IMR-90 (cell line): ENCODE measurements around the gene TEAD4. TPM values are rescaled to one million over a fixed set of nuclear protein-coding genes. Genes with fewer than 3 reads are reported as not detected.

Source experiments
- ATAC-seq: fragments of 200-7000 bp; cut with Tn5 transposase; 2 replicates; pipeline ENCODE4 v1.9.1; 2020; ENCODE audit warnings: low read depth, mild to moderate bottlenecking, moderate library complexity
- BruUV-seq: library from RNA; stranded (reverse); fragments of 400-500 nt; replicated peaks from 2 replicates; lab custom pipeline; 2021; lab: Mats Ljungman, UMichigan
- CTCF ChIA-PET: fragments of 300-600 bp; formaldehyde crosslinking; extraction: SDS; loops from one replicate; lab custom pipeline; 2021; ENCODE audit warnings: antibody characterized with exemption; lab: Yijun Ruan, JAX
- POLR2A ChIA-PET: fragments of 300-600 bp; sonication (Branson Sonifier 250); formaldehyde crosslinking; loops from one replicate; lab custom pipeline; 2022; ENCODE audit warnings: antibody characterized with exemption; ENCODE audit not compliant: unreplicated experiment; lab: Charles Lee
- DNase-seq: peaks from one replicate; pipeline ENCODE4 v3.0.0; 2013
- H2AFZ ChIP-seq: replicated peaks from 2 replicates; pipeline ENCODE3; 2013; ENCODE audit warnings: low read length, mild to moderate bottlenecking; ENCODE audit not compliant: poor library complexity
- H2AK5ac ChIP-seq: 2 replicates; pipeline ENCODE4 v1.6.1; 2013; ENCODE audit warnings: low read depth, low read length, inconsistent platforms
- H2AK9ac ChIP-seq: replicated peaks from 2 replicates; pipeline ENCODE3; 2013; ENCODE audit warnings: mild to moderate bottlenecking, low read depth, low read length, moderate library complexity; ENCODE audit not compliant: poor library complexity
- H2BK120ac ChIP-seq: 2 replicates; pipeline ENCODE4 v1.6.1; 2013; ENCODE audit warnings: low read depth, low read length, inconsistent platforms
- H2BK15ac ChIP-seq: 3 replicates; pipeline ENCODE4 v1.6.1; 2013; ENCODE audit warnings: low read depth, low read length, inconsistent platforms
- H2BK20ac ChIP-seq: 2 replicates; pipeline ENCODE4 v1.6.1; 2013; ENCODE audit warnings: low read depth, mild to moderate bottlenecking, inconsistent platforms, low read length, moderate library complexity
- H2BK5ac ChIP-seq: 2 replicates; pipeline ENCODE4 v1.6.1; 2013; ENCODE audit warnings: mild to moderate bottlenecking, low read depth, low read length, inconsistent platforms; ENCODE audit not compliant: poor library complexity, severe bottlenecking
- H3K14ac ChIP-seq: replicated peaks from 2 replicates; pipeline ENCODE4 v1.6.1; 2013; ENCODE audit warnings: low read depth, low read length, inconsistent platforms
- H3K18ac ChIP-seq: 2 replicates; pipeline ENCODE4 v1.6.1; 2013; ENCODE audit warnings: low read depth, low read length, control low read depth
- H3K23ac ChIP-seq: 2 replicates; pipeline ENCODE4 v1.6.1; 2013; ENCODE audit warnings: low read depth, low read length, inconsistent platforms
- H3K27ac ChIP-seq: 2 replicates; pipeline ENCODE4 v1.5.1; 2013; ENCODE audit warnings: mild to moderate bottlenecking, control low read depth, low read length; ENCODE audit not compliant: insufficient read depth
- H3K27me3 ChIP-seq: 2 replicates; pipeline ENCODE4 v1.6.1; 2013; ENCODE audit warnings: low read length; ENCODE audit not compliant: control insufficient read depth, insufficient read depth
- H3K36me3 ChIP-seq: 2 replicates; pipeline ENCODE4 v1.6.1; 2013; ENCODE audit warnings: low read length, mixed read lengths; ENCODE audit not compliant: control insufficient read depth, insufficient read depth
- H3K4ac ChIP-seq: 2 replicates; pipeline ENCODE4 v1.6.1; 2013; ENCODE audit warnings: low read depth, low read length, inconsistent platforms
- H3K4me1 ChIP-seq: 2 replicates; pipeline ENCODE4 v1.6.1; 2013; ENCODE audit warnings: low read length, mixed read lengths; ENCODE audit not compliant: control insufficient read depth, insufficient read depth
- H3K4me2 ChIP-seq: 2 replicates; pipeline ENCODE4 v1.6.1; 2013; ENCODE audit warnings: low read depth, mild to moderate bottlenecking, control low read depth, low read length, moderate library complexity
- H3K4me3 ChIP-seq: 2 replicates; pipeline ENCODE4 v1.5.1; 2013; ENCODE audit warnings: low read depth, mild to moderate bottlenecking, control low read depth, low read length, moderate library complexity; ENCODE audit not compliant: insufficient read depth
- H3K56ac ChIP-seq: 2 replicates; pipeline ENCODE4 v1.6.1; 2013; ENCODE audit warnings: low read length, inconsistent platforms; ENCODE audit not compliant: insufficient read depth; ENCODE audit errors: extremely low read depth
- H3K79me1 ChIP-seq, 2 experiments: 2 replicates each; pipeline ENCODE4 v1.6.1; 2013; ENCODE audit warnings: low read length in 2 of 2, inconsistent platforms in 1 of 2, low read depth in 1 of 2
- H3K9ac ChIP-seq: 2 replicates; pipeline ENCODE4 v1.6.1; 2013; ENCODE audit warnings: low read depth, low read length, control low read depth
- H3K9me1 ChIP-seq: 2 replicates; pipeline ENCODE4 v1.6.1; 2013; ENCODE audit warnings: low read length, inconsistent platforms; ENCODE audit not compliant: insufficient read depth
- H3K9me3 ChIP-seq: 2 replicates; pipeline ENCODE4 v1.6.1; 2013; ENCODE audit warnings: low read length; ENCODE audit not compliant: control insufficient read depth, insufficient read depth
- H4K20me1 ChIP-seq: 2 replicates; pipeline ENCODE4 v1.6.1; 2013; ENCODE audit warnings: low read length, inconsistent platforms; ENCODE audit not compliant: insufficient read depth
- H4K5ac ChIP-seq: 2 replicates; pipeline ENCODE4 v1.6.1; 2013; ENCODE audit warnings: mild to moderate bottlenecking, low read depth, low read length, control low read depth
- H4K8ac ChIP-seq, 2 experiments: 2 replicates each; pipeline ENCODE4 v1.6.1; 2013; ENCODE audit warnings: low read depth in 2 of 2, low read length in 2 of 2, control low read depth in 1 of 2, inconsistent platforms in 1 of 2
- H4K91ac ChIP-seq: 2 replicates; pipeline ENCODE4 v1.6.1; 2013; ENCODE audit warnings: low read depth, low read length, inconsistent platforms; ENCODE audit not compliant: insufficient read depth
- MXI1 ChIP-seq: IDR thresholded peaks from 2 replicates; pipeline ENCODE4 v1.6.1; 2012; ENCODE audit warnings: low read depth, mild to moderate bottlenecking, low read length, moderate library complexity, borderline replicate concordance
- RAD21 ChIP-seq: IDR thresholded peaks from 2 replicates; pipeline ENCODE4 v1.6.1; 2012; ENCODE audit warnings: low read length, improper control_type of control experiment
- SMC3 ChIP-seq: fragments of 150-350 bp; IDR thresholded peaks from 2 replicates; pipeline ENCODE4 v1.6.1; 2016; ENCODE audit warnings: low read depth, mild to moderate bottlenecking, antibody characterized with exemption, low read length, moderate library complexity
- WGBS, 2 experiments: methylation state at CpG; one replicate each; pipeline versions ENCODE4 v1.1.5 to v1.1.7; 2013; ENCODE audit warnings: missing lambda C conversion rate in 2 of 2; ENCODE audit not compliant: insufficient read length in 1 of 2; ENCODE audit errors: extremely low coverage in 2 of 2; 5-methylcytosine and 5-hydroxymethylcytosine counted together
- dilution Hi-C: fragments of 300-500 bp; cut with HindIII; formaldehyde crosslinking; loops from one replicate; pipeline ENCODE4 v1.14.3; 2018; ENCODE audit warnings: low sequenced_read_pairs; ENCODE audit not compliant: unreplicated experiment
- in situ Hi-C: fragments of 300-500 bp; cut with MboI; formaldehyde crosslinking; loops from 3 replicates; pipeline ENCODE4 v1.14.3; 2019; ENCODE audit warnings: low sequenced_read_pairs, inconsistent platforms, mixed read lengths
- intact Hi-C: fragments of 100-400 bp; cut with micrococcal nuclease; formaldehyde crosslinking; loops from 2 replicates; pipeline ENCODE4 v1.10.0; 2022
- polyA plus RNA-seq, 3 experiments: library from polyadenylated mRNA; depleted of rRNA; stranded (reverse); fragments of >200 nt; gene quantifications; 2 replicates each; pipeline ENCODE4 v1.2.3, GENCODE V29; 2012; ENCODE audit warnings: low replicate concordance in 1 of 3
- total RNA-seq: library from RNA; depleted of rRNA; stranded (reverse); fragments of >200 nt; gene quantifications from 2 replicates; pipeline ENCODE4 v1.2.3, GENCODE V29; 2012
- TF ChIP-seq, protein P1 (sequence below): conservative IDR thresholded peaks from 2 replicates; pipeline ENCODE4 v1.5.1; 2012; ENCODE audit warnings: mild to moderate bottlenecking, low read depth, low read length, improper control_type of control experiment

Gene TEAD4
- total and polyA plus RNA-seq, 2 of the 4 experiments (the other 2 are of a cell fraction): 8.8 to 24.9 TPM

DNA sequence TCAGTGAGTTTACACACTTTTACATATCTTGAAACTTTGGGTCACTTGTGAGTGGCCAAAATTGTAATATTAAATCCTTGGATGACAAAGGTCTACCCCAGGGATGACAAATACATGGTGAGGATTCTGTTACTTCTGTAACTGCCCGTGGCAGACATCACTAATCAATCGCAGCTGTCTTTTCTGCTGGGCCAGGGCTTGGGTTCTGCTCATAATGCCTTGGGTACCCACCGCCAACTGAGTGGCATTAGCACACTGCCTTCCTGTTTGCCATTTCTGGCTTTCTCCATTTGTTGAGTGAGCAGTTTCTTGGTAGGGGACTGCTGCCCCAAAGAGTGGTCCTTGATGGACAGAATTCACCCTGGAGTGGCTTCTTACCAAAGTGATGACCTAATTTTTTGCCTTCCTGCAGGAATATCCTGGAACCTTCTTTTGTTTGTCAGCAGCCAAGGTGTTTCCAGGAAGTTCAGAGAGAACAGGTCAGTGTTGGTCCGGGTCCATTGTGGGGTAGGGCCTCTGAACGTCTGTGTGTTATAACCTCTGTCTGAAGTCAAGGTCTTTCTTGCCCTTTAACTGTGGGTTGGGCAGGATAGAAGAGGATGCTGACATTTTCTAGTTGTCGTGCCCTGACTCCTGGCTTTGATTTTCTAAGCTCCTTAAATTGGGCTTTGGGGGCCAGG, 124.2 kb downstream of the TEAD4 start:
- in situ Hi-C loops (no loop called here), intact Hi-C loops (no loop called here), dilution Hi-C loops (no loop called here)
- H4K8ac ChIP-seq: peak overlapping the region in 1 of 2 experiments; percentile 30; a peak in 2 of 4 replicates
- no peak for TF ChIP-seq MXI1
- TF ChIP-seq SMC3: no peak
- TF ChIP-seq, protein P1, sequence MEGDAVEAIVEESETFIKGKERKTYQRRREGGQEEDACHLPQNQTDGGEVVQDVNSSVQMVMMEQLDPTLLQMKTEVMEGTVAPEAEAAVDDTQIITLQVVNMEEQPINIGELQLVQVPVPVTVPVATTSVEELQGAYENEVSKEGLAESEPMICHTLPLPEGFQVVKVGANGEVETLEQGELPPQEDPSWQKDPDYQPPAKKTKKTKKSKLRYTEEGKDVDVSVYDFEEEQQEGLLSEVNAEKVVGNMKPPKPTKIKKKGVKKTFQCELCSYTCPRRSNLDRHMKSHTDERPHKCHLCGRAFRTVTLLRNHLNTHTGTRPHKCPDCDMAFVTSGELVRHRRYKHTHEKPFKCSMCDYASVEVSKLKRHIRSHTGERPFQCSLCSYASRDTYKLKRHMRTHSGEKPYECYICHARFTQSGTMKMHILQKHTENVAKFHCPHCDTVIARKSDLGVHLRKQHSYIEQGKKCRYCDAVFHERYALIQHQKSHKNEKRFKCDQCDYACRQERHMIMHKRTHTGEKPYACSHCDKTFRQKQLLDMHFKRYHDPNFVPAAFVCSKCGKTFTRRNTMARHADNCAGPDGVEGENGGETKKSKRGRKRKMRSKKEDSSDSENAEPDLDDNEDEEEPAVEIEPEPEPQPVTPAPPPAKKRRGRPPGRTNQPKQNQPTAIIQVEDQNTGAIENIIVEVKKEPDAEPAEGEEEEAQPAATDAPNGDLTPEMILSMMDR: no peak
- TF ChIP-seq RAD21: no peak
- H3K27ac ChIP-seq: no peak overlapping the region
- H3K18ac ChIP-seq: no peak overlapping the region
- CTCF ChIA-PET: no interaction called here
- peaks cover 5% of the 10 kb centered on the region for H3K36me3 ChIP-seq
- H2BK5ac ChIP-seq: no peak overlapping the region
- BruUV-seq: no TSS peak
- POLR2A ChIA-PET: no interaction called here
- ATAC-seq (no peak), DNase-seq (no peak)
- no peaks in the 10 kb centered on the region for H3K27me3 ChIP-seq
- H3K14ac ChIP-seq: no peak overlapping the region; the same call in 1 of the 2 replicates
- H2BK20ac ChIP-seq: no peak overlapping the region
- H3K4me3 ChIP-seq: no peak overlapping the region
- peaks cover 13% of the 10 kb centered on the region; the same call in 1 of the 2 replicates for H3K9me1 ChIP-seq
- H3K9ac ChIP-seq: no peak overlapping the region
- no peak overlapping the region for H2AK9ac ChIP-seq
- H3K79me1 ChIP-seq: peaks cover 14 to 59% of the 10 kb centered on the region in 2 experiments
- H4K5ac ChIP-seq: 0 out of 2 replicates have a peak overlapping the region, but pooled peaks have one; percentile 9
- no peak overlapping the region for H2BK15ac ChIP-seq
- no peak overlapping the region for H3K56ac ChIP-seq
- 87% methylated on average over 3 of the region's 6 CpGs; no CpG with 5 or more reads in 1 of the 2 experiments for WGBS, 2 experiments
- no peaks in the 10 kb centered on the region for H3K9me3 ChIP-seq
- H2AK5ac ChIP-seq: no peak overlapping the region; the same call in 1 of the 2 replicates
- H2AFZ ChIP-seq: peak overlapping the region; percentile 70
- H4K20me1 ChIP-seq: peaks cover 13% of the 10 kb centered on the region
- H4K91ac ChIP-seq: no peak overlapping the region
- no peak overlapping the region for H3K4me2 ChIP-seq
- no peak overlapping the region for H3K4ac ChIP-seq
- peaks cover 2% of the 10 kb centered on the region; the same call in 1 of the 2 replicates for H3K4me1 ChIP-seq
- no peak overlapping the region for H2BK120ac ChIP-seq
- H3K23ac ChIP-seq: no peak overlapping the region
